Left renal cortex interstitium (tissue), 4 donors: ENCODE data around the gene AHCYL1. TPM values are rescaled to one million over a fixed set of nuclear protein-coding genes. Genes with fewer than 3 reads are reported as not detected.

Experiments used
- polyA plus RNA-seq, 4 donors: library from polyadenylated mRNA; unstranded; fragments of 120-200 nt; gene quantifications; one replicate each; pipeline ENCODE4 v1.2.1, GENCODE V29; 2013; ENCODE audit not compliant: insufficient read length in 4 of 4

Gene AHCYL1
- polyA plus RNA-seq, 4 donors, result 107 to 121 (median 113) TPM

Other genes with a start within 250 kb of the AHCYL1 start
- gene GSTM3, start 243.7 kb upstream of the AHCYL1 start, polyA plus RNA-seq, result 100 to 1,000 TPM; 201 to 268 (median 237) TPM
- gene EPS8L3, start 220.8 kb upstream of the AHCYL1 start, polyA plus RNA-seq, result 1 to 10 TPM in 1 of 4 donors, under 1 TPM in 3; 0.37 to 1.6 (median 0.71) TPM
- 1 to 10 TPM; 7.5 to 9.3 (median 8.5) TPM for gene CSF1, start 73.9 kb upstream of the AHCYL1 start, polyA plus RNA-seq
- gene STRIP1, start 49.9 kb downstream of the AHCYL1 start, polyA plus RNA-seq, result 10 to 100 TPM; 41.1 to 64.7 (median 50.7) TPM
- gene ALX3, start 85.9 kb downstream of the AHCYL1 start, polyA plus RNA-seq, result not detected
- gene UBL4B, start 127.7 kb downstream of the AHCYL1 start, polyA plus RNA-seq, result not detected
- gene SLC6A17, start 165.7 kb downstream of the AHCYL1 start, polyA plus RNA-seq, result 1 to 10 TPM in 2 of 4 donors, under 1 TPM in 2; 0.66 to 1.1 (median 0.96) TPM
- gene KCNC4, start 225.5 kb downstream of the AHCYL1 start, polyA plus RNA-seq, result 1 to 10 TPM; 4.6 to 7.3 (median 6.3) TPM